Liver (tissue), 9 donors: ENCODE results near the gene SERPINA5. TPM values are rescaled to one million over a fixed set of nuclear protein-coding genes. Genes with fewer than 3 reads are reported as not detected.

ENCODE experiments used
- DNase-seq: peaks from one replicate; pipeline ENCODE4 v3.0.0-alpha.2; 2017; ENCODE audit warnings: low spot score
- H3K27ac ChIP-seq, 2 donors: one replicate each; pipeline ENCODE4 v1.7.0; 2013; ENCODE audit warnings: inconsistent platforms in 2 of 2, low read length in 2 of 2, control low read depth in 1 of 2, low read depth in 1 of 2, mild to moderate bottlenecking in 1 of 2
- H3K27me3 ChIP-seq, 4 donors: one replicate each; pipeline versions ENCODE4 v1.6.1 to v1.7.0; 2013; ENCODE audit warnings: low read length in 3 of 4, inconsistent platforms in 1 of 4, mild to moderate bottlenecking in 1 of 4, moderate library complexity in 1 of 4; ENCODE audit not compliant: control insufficient read depth in 4 of 4, insufficient read depth in 4 of 4
- H3K36me3 ChIP-seq, 4 donors: one replicate each; pipeline versions ENCODE4 v1.6.1 to v1.7.0; 2013; ENCODE audit warnings: low read length in 3 of 4, mild to moderate bottlenecking in 3 of 4, low read depth in 1 of 4, moderate library complexity in 1 of 4; ENCODE audit not compliant: control insufficient read depth in 4 of 4, insufficient read depth in 3 of 4
- H3K4me1 ChIP-seq, 4 donors: one replicate each; pipeline versions ENCODE4 v1.6.1 to v1.7.0; 2013; ENCODE audit warnings: low read length in 3 of 4, mild to moderate bottlenecking in 3 of 4, moderate library complexity in 1 of 4; ENCODE audit not compliant: control insufficient read depth in 4 of 4, insufficient read depth in 4 of 4
- H3K4me3 ChIP-seq, 3 donors: one replicate each; pipeline versions ENCODE4 v1.6.1 to v1.7.0; 2013; ENCODE audit warnings: low read length in 3 of 3, control low read depth in 1 of 3, low read depth in 1 of 3, mild to moderate bottlenecking in 1 of 3
- H3K9ac ChIP-seq, 2 donors: one replicate each; pipeline ENCODE4 v1.7.0; 2013; ENCODE audit warnings: low read length in 2 of 2, mild to moderate bottlenecking in 2 of 2, moderate library complexity in 2 of 2, control low read depth in 1 of 2, low read depth in 1 of 2
- H3K9me3 ChIP-seq, 4 donors: one replicate each; pipeline versions ENCODE4 v1.6.1 to v1.7.0; 2013; ENCODE audit warnings: low read length in 3 of 4; ENCODE audit not compliant: control insufficient read depth in 4 of 4
- EGR1 ChIP-seq, 2 donors: IDR thresholded peaks; 2 replicates each; pipeline ENCODE4 v1.6.1; 2016 to 2018; ENCODE audit warnings: antibody characterized with exemption in 2 of 2, low read depth in 2 of 2
- FOXA1 ChIP-seq: IDR thresholded peaks from 2 replicates; pipeline ENCODE4 v1.6.1; 2016; ENCODE audit warnings: antibody characterized with exemption
- FOXA2 ChIP-seq: IDR thresholded peaks from 2 replicates; pipeline ENCODE4 v1.6.1; 2016; ENCODE audit warnings: antibody characterized with exemption
- GABPA ChIP-seq, 2 donors: IDR thresholded peaks in 1 of 2; conservative IDR thresholded peaks in 1 of 2; 2 replicates each; pipeline ENCODE4 v1.6.1; 2016; ENCODE audit warnings: antibody characterized with exemption in 2 of 2, mild to moderate bottlenecking in 1 of 2, moderate library complexity in 1 of 2
- JUND ChIP-seq, 2 donors: IDR thresholded peaks; 2 replicates each; pipeline ENCODE4 v1.6.1; 2016; ENCODE audit warnings: antibody characterized with exemption in 2 of 2
- MAX ChIP-seq: IDR thresholded peaks from 2 replicates; pipeline ENCODE4 v1.6.1; 2016; ENCODE audit warnings: antibody characterized with exemption
- RAD21 ChIP-seq, 2 donors: IDR thresholded peaks; 2 replicates each; pipeline ENCODE4 v1.6.1; 2016; ENCODE audit warnings: antibody characterized with exemption in 2 of 2, mild to moderate bottlenecking in 2 of 2
- RXRA ChIP-seq, 2 donors: IDR thresholded peaks; 2 replicates each; pipeline ENCODE4 v1.6.1; 2017 to 2018; ENCODE audit warnings: antibody characterized with exemption in 2 of 2, mild to moderate bottlenecking in 1 of 2
- SP1 ChIP-seq: IDR thresholded peaks from 2 replicates; pipeline ENCODE4 v1.6.1; 2018; ENCODE audit warnings: antibody characterized with exemption, mild to moderate bottlenecking
- TAF1 ChIP-seq: conservative IDR thresholded peaks from 2 replicates; pipeline ENCODE4 v1.6.1; 2016; ENCODE audit warnings: antibody characterized with exemption, mild to moderate bottlenecking
- YY1 ChIP-seq: IDR thresholded peaks from 2 replicates; pipeline ENCODE4 v1.6.1; 2016; ENCODE audit warnings: antibody characterized with exemption, mild to moderate bottlenecking
- ZBTB33 ChIP-seq: IDR thresholded peaks from 2 replicates; pipeline ENCODE4 v1.6.1; 2016; ENCODE audit warnings: antibody characterized with exemption
- WGBS: extraction: QIAGEN DNeasy Blood & Tissue Kit; methylation state at CpG from one replicate; pipeline ENCODE4 v1.1.7; 2013; 5-methylcytosine and 5-hydroxymethylcytosine counted together
- polyA plus RNA-seq, 2 donors: library from polyadenylated mRNA; stranded (reverse) in 1 of 2; unstranded in 1 of 2; fragments of 200-250 nt in 1 of 2; fragments of >200 nt in 1 of 2; fragmentation: Nextera tagmentation in 1 of 2; extraction: Ambion mirVana in 1 of 2; gene quantifications; one replicate each; pipeline versions ENCODE4 v1.2.1 to v1.2.3, GENCODE V29; 2013 to 2015
- total RNA-seq, 2 donors: library from RNA; depleted of rRNA; stranded (reverse); fragments of >200 nt; gene quantifications; one replicate each; pipeline ENCODE4 v1.2.3, GENCODE V29; 2014
- TF ChIP-seq, protein P1 (sequence below): fragments of 150-350 bp; IDR thresholded peaks from 2 replicates; pipeline ENCODE4 v1.5.1; 2017; ENCODE audit warnings: improper control_type of control experiment, low read depth, low read length; ENCODE audit not compliant: missing input control
- TF ChIP-seq, protein P2 (sequence below): IDR thresholded peaks from 2 replicates; pipeline ENCODE4 v1.6.1; 2016; ENCODE audit warnings: antibody characterized with exemption
- TF ChIP-seq, protein P3 (sequence below): IDR thresholded peaks from 2 replicates; pipeline ENCODE4 v1.6.1; 2016; ENCODE audit warnings: antibody characterized with exemption, mild to moderate bottlenecking
- donor health status: healthy.
- donor health status: healthy.
- donor health status: healthy.
- donor health status: healthy.
- donor health status: healthy.

SERPINA5 gene
- total and polyA plus RNA-seq, 4 donors, result 37.0 to 250 (median 84.0) TPM

DNA sequence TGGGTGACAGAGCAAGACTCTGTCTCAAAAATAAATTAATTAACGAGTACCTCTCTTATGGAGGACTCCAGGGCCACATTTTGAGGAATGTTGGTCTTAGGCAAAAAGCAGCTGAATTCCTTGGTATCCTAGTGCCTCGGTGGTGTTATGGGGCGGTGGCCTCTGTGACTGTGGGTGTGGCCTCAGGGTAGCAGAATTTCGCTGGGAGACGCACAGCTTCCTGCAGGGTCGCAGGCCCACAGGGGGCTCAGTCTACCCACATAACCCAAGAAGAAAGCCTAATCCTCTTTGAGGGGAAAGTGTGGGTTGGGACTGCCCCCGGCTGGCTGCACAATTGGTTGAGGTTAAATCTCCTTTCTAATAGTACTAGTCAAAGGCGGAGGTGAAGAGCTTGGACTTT, 31.2 kb upstream of the SERPINA5 start:
- Histone ChIP-seq H3K4me3 (no peak overlapping the region), H3K4me1 (peaks cover 6 to 17% (median 16%) of the 10 kb centered on the region in 4 donors), H3K27me3 (no peaks in the 10 kb centered on the region), H3K9ac (no peak overlapping the region), H3K27ac (no peak overlapping the region), H3K36me3 (no peaks in the 10 kb centered on the region), H3K9me3 (peaks cover 0 to 5% (median 2%) of the 10 kb centered on the region in 4 donors)
- WGBS, result 84% methylated on average over 8 of the region's 8 CpGs
- peak; percentile 21 for DNase-seq
- TF ChIP-seq FOXA1, result no peak
- no peak for TF ChIP-seq TAF1
- no peak for TF ChIP-seq MAX
- no peak for TF ChIP-seq GABPA (IDR thresholded peaks at IDR 0.05 in 1 of 2, conservative IDR thresholded peaks at IDR 0.05 in 1 of 2)
- TF ChIP-seq, protein P1, sequence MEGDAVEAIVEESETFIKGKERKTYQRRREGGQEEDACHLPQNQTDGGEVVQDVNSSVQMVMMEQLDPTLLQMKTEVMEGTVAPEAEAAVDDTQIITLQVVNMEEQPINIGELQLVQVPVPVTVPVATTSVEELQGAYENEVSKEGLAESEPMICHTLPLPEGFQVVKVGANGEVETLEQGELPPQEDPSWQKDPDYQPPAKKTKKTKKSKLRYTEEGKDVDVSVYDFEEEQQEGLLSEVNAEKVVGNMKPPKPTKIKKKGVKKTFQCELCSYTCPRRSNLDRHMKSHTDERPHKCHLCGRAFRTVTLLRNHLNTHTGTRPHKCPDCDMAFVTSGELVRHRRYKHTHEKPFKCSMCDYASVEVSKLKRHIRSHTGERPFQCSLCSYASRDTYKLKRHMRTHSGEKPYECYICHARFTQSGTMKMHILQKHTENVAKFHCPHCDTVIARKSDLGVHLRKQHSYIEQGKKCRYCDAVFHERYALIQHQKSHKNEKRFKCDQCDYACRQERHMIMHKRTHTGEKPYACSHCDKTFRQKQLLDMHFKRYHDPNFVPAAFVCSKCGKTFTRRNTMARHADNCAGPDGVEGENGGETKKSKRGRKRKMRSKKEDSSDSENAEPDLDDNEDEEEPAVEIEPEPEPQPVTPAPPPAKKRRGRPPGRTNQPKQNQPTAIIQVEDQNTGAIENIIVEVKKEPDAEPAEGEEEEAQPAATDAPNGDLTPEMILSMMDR, result no peak
- TF ChIP-seq YY1, result no peak
- no peak for TF ChIP-seq RXRA (IDR thresholded peaks at IDR 0.05)
- no peak for TF ChIP-seq JUND (IDR thresholded peaks at IDR 0.05)
- TF ChIP-seq EGR1 (IDR thresholded peaks at IDR 0.05; ENCODE audit: low read depth in 2 of 2), result no peak
- TF ChIP-seq SP1, result no peak
- TF ChIP-seq, protein P2, sequence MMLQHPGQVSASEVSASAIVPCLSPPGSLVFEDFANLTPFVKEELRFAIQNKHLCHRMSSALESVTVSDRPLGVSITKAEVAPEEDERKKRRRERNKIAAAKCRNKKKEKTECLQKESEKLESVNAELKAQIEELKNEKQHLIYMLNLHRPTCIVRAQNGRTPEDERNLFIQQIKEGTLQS, result no peak
- TF ChIP-seq FOXA2, result no peak
- no peak for TF ChIP-seq ZBTB33
- no peak for TF ChIP-seq RAD21 (IDR thresholded peaks at IDR 0.05)
- TF ChIP-seq, protein P3, sequence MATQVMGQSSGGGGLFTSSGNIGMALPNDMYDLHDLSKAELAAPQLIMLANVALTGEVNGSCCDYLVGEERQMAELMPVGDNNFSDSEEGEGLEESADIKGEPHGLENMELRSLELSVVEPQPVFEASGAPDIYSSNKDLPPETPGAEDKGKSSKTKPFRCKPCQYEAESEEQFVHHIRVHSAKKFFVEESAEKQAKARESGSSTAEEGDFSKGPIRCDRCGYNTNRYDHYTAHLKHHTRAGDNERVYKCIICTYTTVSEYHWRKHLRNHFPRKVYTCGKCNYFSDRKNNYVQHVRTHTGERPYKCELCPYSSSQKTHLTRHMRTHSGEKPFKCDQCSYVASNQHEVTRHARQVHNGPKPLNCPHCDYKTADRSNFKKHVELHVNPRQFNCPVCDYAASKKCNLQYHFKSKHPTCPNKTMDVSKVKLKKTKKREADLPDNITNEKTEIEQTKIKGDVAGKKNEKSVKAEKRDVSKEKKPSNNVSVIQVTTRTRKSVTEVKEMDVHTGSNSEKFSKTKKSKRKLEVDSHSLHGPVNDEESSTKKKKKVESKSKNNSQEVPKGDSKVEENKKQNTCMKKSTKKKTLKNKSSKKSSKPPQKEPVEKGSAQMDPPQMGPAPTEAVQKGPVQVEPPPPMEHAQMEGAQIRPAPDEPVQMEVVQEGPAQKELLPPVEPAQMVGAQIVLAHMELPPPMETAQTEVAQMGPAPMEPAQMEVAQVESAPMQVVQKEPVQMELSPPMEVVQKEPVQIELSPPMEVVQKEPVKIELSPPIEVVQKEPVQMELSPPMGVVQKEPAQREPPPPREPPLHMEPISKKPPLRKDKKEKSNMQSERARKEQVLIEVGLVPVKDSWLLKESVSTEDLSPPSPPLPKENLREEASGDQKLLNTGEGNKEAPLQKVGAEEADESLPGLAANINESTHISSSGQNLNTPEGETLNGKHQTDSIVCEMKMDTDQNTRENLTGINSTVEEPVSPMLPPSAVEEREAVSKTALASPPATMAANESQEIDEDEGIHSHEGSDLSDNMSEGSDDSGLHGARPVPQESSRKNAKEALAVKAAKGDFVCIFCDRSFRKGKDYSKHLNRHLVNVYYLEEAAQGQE, result no peak

- Histone ChIP-seq H3K9ac (no peak overlapping the region), H3K36me3 (peaks cover 0 to 3% (median 1%) of the 10 kb centered on the region in 4 donors), H3K9me3 (no peaks in the 10 kb centered on the region), H3K4me1 (peaks cover 15 to 26% (median 22%) of the 10 kb centered on the region in 4 donors), H3K27me3 (no peaks in the 10 kb centered on the region), H3K4me3 (no peak overlapping the region), H3K27ac (no peak overlapping the region)
- TF ChIP-seq RXRA (IDR thresholded peaks at IDR 0.05), result no peak
- TF ChIP-seq, protein P3, result no peak
- 93% methylated on average over 9 of the region's 9 CpGs for WGBS
- DNase-seq, result no peak
These were observed 25.2 kb upstream of the SERPINA5 start for GRCh38 chr14:94555991-94556390.
